ENCODE results near the gene EXOC4. TPM values are rescaled to one million over a fixed set of nuclear protein-coding genes. Genes with fewer than 3 reads are reported as not detected.
A peak's percentile ranks its signal among the peaks of the same experiment; 100 is the strongest.

The EXOC4 gene
- total RNA-seq, 1 donor from 2014 or later = 81.9 TPM

DNA sequence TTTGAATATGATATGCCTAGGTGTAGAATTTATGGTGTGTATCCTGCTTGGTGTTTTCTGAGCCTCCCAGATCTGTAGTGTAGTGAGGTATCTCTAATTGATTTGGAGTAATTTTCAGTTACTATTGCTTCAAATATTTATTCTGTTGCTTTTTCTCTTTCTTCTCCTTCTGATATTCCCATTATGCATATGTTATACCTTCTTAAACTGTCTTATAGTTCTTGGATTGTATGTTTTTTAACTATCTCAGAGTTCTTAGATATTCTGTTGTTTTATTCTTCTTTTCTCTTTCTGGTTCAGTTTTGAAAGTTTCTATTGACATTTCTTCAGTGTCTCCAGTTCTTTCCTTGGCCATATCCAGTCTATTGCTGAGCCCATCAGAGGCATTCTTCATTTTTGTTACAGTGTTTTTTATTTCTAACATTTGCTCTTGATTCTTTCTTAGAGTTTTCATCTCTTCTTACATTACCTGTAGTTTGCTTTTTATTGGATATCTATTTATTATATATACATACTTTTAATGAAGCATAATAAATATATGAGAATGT is 668.8 kb downstream of the EXOC4 start:
- no peak for DNase-seq (ENCODE audit: low spot score)

DNA sequence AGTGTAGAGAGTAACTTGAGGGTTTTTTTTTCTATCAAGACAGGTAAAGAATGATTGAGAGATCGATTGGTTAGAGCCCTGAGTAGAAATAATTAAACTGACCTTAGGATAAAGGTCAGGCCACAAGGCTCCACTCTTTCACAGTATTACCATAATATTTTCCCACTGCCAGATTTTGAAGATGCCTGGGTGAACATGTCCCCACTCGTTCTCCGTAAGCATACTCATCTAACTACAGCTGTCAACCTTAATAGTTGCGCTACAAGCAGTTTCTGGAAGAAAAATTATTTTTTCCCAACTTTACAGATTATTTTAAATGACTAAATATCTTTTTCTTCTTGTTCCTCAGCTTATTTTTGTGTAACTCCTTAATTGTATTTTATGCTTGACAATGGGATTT is 671.1 kb downstream of the EXOC4 start:
- DNase-seq (ENCODE audit: low spot score) = no peak

DNA sequence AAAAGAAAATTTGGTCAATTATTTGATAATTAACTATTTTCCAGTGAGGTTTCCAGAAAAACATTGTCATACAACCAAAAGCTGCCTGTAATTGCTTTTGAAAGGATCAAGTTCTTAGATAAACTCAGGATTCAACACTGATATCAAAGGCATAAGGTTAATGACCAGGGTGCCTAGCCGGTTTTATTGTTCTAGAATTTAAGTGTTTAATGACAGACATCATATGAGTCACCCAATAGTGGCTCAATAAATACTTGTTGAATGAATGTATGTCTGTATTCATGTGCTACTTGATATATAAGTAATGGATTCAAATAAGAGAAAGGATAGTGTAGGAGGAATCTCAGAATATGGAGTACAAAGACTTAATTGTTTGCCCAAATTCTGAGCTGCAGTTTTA is 678.2 kb downstream of the EXOC4 start:
- no peak for DNase-seq (ENCODE audit: low spot score)

DNA sequence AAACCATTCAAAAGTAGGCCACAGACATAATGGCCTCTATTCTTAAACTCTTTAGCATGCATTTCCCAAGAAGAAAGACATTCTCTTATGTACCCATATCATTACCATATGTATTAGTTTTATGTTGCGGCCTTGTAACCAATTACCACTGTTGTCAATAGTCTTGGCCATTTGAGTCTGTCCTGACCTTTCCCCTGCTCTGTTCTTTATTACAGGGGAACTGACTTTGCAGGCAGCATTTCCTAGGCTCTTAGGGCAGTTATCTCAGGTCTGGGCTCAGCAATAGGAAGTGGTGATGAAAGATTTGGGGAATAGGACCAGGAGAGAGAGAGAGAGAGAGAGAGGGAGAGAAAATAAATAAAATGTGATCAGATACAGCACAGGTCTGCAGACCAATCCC is 679.7 kb downstream of the EXOC4 start:
- DNase-seq (ENCODE audit: low spot score) = no peak

DNA sequence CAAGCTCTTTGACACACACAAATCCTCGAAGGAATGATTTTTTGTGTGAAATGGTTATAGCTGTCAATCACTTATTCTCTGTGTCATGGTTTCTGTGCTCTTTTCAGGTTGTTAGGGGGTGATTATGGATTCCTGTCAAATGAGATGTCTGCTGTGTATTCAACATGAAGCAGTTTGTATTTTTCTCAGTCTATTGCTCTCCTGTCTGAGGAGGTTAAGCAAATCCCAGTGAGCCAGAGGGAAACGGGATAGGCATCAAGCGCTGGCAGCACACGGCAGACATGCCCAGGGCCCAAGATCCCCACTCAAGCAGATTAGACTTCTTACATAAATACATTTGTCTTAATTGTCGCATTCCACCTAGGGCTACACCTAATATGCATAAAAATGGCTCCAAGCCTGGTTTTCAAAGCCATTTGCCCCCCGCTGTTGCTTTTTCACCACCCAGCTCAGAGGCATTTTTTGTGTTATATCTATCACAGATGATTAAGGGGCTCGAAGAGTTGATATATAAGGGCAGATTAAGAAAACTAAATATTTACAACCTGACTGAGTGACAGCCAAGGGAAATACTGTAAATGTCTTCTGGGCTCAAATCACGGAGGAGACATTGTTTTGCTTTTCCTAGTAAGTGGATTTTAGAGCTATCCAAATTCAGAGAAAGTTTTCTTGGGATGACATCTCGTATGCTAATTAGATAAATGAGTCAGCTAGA is 681.5 kb downstream of the EXOC4 start:
- DNase-seq (ENCODE audit: low spot score) = no peak

DNA sequence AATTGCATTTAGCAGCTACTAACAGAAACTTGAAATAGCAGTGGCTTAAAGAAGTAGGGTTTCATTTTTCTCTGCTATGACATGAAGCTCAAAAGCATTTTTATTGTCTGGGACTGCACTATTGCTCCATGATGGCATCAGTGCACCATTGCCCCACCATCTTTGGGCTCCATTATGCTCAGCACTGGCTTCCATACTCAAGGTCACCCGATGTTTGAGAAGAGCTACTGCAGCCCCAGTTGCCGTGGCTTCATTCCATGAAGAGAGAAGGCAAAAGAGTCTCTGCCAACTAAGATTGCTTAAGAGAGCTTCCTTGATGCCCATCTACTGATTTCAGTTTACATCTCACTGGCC is 682.1 kb downstream of the EXOC4 start:
- no peak for DNase-seq (ENCODE audit: low spot score)

DNA sequence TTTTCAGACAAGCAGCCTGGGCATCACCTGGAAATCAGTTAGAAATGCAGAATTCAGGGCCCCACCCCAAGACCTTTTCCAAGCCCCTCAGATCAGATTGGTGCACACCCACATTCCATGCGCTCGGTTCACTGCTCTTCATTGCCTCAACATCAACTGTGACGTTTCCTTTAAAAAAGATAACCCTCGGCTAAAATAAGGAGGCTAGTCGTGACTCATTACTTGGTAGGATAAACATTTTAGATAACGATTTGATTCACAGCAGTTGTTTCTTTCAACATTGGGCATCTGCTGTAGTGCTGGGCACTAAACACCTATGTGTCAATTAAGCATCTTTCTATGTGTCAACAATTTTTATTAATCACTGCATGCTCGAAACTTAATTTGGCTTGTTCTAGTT is 683.2 kb downstream of the EXOC4 start:
- peak; percentile 44 for DNase-seq (ENCODE audit: low spot score)

DNA sequence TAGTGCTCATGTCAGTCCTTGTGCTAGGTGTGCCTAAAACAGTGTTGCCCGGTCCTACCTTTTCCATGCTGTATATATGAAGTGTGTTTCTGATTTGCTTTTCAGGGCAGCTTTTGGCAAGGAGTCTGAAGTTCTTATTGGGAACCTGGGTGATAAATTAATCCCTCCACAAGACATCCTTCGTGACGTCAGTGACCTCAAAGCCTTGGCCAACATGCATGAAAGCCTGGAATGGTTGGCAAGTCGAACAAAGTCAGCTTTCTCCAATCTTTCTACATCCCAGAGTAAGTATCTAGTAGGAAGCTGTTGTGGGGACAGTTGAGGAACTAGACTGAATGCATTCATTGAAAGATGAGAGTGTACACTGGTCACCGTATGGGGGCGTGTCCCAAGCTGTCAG is 684.9 kb downstream of the EXOC4 start:
- no peak for DNase-seq (ENCODE audit: low spot score)

DNA sequence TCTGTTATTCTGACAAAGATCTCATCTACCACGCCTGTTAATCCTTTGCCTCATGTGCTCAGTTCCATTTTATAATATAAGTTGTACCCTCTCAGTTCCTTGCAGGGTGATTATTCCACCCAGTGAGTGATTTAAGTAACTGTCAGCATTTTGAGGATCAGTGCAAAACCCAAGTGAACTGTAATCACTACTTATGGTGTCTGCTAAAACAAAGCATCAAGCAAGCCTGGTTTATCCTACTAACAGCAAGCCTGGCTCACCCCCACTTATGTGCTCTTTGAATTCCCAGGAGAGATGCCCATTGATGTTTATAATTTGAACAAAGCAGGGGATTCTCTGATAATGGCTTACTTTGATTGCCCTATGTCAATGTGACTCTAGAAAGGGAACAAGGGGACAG is 687.5 kb downstream of the EXOC4 start:
- no peak for DNase-seq (ENCODE audit: low spot score)

DNA sequence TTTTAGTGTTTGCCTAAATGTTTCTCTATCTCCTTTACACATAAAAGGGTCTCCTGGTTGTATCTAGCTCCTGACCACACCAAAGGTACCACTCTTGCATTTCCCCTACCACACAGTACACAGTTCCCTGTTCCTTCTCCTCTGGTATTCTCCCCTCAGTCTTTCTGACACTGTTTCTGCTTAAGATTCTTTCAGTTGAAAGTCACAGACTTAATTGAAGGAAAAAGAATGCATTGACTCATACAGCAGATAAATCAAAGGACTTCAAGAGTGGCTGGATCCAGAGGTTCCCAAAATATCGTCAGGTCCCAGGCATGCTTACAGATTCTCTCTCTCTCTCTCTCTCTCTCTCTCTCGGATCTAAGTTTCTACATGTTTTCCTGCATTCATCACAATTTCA is 688.6 kb downstream of the EXOC4 start:
- DNase-seq (ENCODE audit: low spot score) = peak; percentile 21

DNA sequence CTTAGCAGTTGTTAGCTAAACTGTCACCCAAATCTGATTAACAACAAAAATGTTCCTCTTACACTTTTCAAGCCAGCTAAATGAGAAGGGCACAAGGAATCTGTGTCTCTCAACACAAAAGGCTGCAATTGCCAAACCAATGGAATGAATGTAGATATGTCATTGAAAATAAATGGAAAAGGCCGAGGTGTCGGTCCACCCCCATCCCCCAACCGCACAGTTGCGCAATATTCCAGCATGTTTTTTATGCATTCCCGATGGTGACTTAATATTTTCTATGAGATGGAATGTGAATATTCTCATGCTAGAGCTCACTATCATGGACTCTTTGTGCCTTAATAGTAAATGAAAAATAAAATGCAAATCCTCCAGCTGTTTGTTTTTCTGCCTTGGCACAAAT is 692.6 kb downstream of the EXOC4 start:
- DNase-seq (ENCODE audit: low spot score) = no peak

DNA sequence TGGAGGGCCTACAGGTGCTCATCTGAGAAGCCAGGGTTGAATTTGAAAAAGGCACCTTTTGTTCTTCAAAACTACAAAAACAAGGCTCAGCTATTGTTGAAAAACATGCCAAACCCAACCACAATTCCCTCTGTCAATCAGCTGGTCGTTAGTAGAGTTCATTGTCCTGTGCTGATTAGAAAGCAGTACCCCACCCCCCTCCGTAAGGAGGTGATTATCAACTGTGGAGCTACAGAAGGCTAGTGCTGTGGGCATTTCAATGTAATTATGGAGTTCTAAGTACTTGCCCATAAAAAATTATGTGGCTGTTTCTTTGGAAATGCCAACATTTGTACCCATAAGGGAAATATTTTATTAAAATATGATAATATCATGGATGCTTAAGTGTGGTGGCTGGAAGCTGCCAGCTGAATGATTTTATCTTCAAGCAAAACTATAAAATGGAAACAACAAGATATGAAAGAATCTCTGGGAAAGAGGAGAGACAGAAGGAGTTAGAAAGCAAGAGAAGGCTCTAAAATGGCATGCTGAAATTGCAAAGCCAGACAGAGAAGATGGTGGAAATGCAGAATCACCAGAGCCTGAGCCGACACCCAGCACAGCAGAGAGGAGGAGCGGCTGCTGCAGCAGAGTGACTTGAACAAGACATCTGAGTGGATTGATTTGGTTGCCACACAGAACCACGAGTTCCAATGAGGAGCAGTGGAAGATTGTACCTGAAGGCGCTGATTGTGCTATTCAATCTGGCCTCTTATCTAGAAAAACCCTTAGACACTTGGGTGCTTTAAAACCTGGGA is 694.8 kb downstream of the EXOC4 start:
- DNase-seq (ENCODE audit: low spot score) = no peak

DNA sequence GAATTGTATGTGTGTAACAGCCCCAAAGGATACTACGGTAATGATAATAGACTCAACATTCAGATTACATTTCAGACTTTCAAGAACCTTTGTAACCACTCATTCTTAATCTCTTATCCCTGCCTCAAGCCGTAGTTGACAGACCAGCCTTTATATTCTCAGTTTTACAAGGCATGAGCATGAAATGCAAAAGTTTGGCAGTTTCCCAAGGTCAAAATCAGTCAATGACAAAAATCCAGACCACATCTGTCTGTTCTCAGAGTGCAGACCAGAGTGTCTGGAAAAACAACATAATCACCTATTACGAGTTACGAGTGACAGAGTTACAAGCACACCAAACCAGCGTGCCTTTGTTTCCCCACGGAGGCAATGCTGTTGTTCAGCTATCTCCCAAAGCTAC is 695.7 kb downstream of the EXOC4 start:
- DNase-seq (ENCODE audit: low spot score) = peak; percentile 15

DNA sequence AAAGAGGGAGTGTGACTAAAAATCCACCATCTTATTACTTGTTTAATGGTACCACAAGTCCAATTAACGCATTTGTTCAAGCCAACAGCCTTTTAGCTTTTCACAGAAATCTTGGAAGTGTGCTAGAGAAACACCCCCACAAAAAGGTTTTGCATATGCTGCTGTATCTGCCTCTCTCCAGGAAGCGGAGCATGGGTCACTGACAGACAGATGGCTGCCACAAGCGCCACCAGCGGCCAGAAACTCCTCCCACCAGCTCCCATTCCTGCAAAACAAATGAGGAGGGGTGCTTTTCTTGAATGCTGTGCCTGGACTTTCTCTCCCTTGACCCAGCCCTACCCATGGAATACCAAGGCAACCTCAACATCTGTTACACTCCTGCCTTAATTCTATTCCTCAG is 698.0 kb downstream of the EXOC4 start:
- no peak for DNase-seq (ENCODE audit: low spot score)

DNA sequence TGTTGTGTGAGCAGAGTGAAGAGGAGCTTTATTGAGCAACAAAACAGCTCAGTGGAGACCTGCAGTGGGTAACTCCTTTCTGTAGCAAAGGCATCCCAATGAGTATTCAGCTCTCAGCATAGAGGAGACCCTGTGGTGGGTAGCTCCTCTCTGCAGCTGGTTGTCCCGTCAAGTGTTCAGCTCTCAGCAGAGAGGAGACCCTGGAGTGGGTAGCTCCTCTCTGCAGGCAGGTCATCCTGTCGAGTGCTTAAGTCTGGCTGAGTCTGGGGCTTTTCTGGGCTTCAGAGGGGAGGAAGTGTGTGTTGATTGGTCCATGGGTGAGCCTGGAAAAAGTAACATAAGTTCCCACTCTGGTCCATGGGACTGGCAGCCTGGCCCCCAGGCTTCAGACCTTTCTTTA is 702.3 kb downstream of the EXOC4 start:
- no peak for DNase-seq (ENCODE audit: low spot score)

DNA sequence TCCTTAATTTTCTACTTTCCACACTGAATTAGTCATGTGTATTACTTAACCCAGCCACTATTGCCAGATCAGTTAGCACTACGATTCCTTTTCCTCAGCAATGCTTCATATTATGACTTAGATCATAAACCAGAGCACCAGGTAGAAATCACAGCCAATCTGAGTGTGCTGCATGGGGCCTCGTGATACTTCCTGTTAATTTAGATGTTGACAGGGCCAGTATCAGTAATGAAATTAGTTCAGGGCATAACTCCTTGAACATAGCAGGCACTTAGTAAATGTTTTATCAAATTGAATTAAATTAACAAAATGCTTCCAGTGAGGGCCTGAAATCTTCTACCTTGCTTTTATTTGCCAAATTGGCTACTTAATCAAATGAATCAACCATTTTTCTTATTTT is 705.0 kb downstream of the EXOC4 start:
- DNase-seq (ENCODE audit: low spot score) = no peak

DNA sequence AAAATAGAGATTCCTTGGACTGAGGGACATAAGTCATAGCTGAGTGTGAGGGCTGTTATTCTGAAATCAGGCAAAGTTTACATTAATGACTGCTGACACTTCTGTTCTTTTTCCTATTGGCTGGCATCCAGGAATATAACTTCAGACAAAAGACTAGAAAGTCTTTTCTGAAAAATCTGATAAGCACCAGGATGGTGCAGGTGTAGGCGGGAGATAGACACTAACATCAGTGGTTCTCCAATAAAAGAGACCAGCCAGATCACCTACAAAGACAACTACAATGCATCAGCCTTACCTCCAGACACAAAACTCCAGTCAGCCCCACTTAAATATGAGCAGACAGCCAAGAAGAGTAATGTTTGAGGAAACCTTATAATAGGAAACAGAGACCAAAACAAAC is 705.9 kb downstream of the EXOC4 start:
- DNase-seq (ENCODE audit: low spot score) = no peak

DNA sequence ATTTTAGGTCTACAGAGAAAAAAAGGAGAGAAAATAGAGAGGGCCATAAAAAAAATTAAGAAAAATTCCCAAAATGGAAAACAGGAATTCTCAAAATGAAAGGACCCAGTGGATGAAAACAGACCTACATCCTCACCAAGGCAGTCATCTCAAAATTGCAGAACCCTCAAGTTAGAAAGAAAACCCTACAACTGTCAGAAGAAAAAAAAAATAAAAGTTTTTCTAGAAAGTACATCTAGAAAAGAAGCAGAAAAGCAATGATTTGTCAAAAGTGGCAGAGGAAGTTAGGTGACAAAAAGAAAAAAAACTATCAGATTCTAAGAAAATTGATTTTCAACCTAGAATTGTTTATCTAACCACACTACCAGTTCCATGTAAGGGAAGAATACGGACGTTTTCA is 706.6 kb downstream of the EXOC4 start:
- no peak for DNase-seq (ENCODE audit: low spot score)

DNA sequence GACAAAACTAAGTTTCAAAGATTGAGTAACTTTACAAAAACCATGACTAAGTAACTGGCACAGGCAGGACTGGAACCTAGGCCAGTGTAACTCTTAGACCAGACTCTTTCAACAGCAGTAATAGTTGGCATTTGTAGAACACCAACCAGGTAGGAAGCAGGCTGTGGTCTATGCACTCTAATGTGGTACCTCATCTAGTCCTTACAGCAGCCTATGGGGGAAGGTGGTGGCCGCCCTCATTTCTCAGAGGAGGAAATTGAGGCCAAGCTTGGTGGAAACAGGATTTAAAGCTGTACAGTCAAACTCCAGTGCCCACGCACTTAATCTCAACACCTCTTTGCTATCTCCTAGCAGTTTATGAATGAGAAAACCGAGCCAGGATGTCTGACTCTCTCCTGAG is 708.8 kb downstream of the EXOC4 start:
- DNase-seq (ENCODE audit: low spot score) = no peak

DNA sequence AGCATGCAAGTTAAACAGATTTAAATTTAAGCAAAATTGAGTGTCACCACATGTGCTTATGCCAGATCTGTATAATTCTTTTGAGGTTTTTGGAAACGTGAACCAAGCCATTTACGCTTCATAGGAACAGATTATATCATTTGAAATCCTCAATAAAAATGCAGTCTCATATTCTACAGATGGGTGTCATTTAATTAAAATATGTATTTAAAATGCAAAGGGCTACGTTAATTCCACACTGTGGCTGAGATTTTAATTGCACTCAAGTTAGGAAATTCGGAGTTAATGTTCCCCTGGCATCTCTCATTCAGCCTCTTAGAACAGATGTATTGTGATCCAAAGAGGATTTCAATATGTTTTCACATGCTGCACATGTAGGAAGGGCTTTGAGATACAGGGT is 709.8 kb downstream of the EXOC4 start:
- no peak for DNase-seq (ENCODE audit: low spot score)

DNA sequence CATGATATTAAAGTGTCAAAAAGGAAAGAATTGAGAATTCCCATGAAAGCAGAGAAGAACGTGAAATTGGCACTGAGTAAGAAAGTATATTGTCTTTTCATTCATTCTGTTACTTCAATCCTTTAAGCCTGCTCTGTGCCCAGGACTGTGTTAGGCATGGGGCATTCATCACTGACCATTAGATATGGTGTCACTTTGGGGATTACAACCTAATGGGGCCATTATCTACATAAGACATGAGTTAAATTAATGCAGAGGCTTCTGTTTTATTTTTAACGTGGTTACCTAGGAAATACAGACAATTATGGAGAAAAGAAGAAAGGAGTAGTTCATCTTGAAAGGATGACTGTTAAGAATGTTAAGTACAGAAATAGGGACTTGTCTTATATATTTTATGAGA is 710.8 kb downstream of the EXOC4 start:
- DNase-seq (ENCODE audit: low spot score) = no peak

DNA sequence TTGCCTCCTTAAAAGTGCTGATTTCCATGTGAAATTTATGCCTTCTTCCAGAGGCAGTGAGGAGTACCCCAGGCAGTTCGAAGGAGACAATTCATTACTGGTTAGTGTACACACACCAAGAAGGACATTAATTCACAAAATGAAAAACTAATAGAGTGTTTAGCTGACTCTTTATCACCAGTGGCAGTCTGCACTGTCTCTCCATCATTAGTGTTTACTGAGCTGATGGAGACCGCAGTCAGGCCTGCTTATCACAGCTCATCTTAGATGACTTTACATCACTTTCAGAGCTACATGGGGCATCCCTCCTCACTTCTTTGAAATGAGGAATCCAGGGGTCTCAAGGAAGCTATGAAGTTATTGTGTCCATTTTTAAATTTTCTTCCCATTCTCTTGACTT is 718.7 kb downstream of the EXOC4 start:
- DNase-seq (ENCODE audit: low spot score) = no peak

DNA sequence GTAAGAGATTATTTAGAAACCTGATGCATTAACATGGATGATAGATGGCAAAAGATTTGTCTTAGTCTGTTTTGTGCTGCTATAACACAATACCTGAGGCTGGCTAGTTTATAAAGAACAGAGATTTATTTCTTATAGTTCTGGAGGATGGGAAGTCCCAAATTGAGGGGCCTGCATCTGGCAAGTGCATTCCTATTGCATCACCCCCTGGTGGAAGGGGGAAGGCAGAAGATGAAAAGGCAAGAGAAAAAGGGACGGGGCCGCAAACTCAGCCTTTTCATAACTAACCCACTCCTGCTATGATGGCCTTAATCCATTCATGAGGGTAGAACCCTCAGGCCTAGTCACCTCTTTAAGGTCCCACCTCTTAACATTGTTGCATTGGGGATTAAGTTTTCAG is 720.8 kb downstream of the EXOC4 start:
- DNase-seq (ENCODE audit: low spot score) = no peak

Measured in umbilical cord (tissue), 2 donors.